Measurements from ENCODE around the gene STX1B.
"Not testable (repeated sequence)": the region's sequence is repeated elsewhere in the genome, so short reads cannot be mapped to it uniquely, and the experiment has no call there.

The STX1B gene

GRCh38 chr16:31010585-31011325, at the start of gene STX1B:
STX1B (minus strand) TSS chr16:31010638; CDS start chr16:31010396, 242 bp downstream.
- in situ Hi-C loops (cut with MboI; ENCODE audit: low sequenced_read_pairs): no loop called here

- in situ Hi-C loops (cut with MboI; ENCODE audit: low sequenced_read_pairs): no loop called here
Measured at GRCh38 chr16:31055613-31056012, 45.2 kb upstream of the STX1B start.

- in situ Hi-C loops (cut with MboI; ENCODE audit: low sequenced_read_pairs): no loop called here
Measured at GRCh38 chr16:31052114-31052513, 41.7 kb upstream of the STX1B start.

DNA sequence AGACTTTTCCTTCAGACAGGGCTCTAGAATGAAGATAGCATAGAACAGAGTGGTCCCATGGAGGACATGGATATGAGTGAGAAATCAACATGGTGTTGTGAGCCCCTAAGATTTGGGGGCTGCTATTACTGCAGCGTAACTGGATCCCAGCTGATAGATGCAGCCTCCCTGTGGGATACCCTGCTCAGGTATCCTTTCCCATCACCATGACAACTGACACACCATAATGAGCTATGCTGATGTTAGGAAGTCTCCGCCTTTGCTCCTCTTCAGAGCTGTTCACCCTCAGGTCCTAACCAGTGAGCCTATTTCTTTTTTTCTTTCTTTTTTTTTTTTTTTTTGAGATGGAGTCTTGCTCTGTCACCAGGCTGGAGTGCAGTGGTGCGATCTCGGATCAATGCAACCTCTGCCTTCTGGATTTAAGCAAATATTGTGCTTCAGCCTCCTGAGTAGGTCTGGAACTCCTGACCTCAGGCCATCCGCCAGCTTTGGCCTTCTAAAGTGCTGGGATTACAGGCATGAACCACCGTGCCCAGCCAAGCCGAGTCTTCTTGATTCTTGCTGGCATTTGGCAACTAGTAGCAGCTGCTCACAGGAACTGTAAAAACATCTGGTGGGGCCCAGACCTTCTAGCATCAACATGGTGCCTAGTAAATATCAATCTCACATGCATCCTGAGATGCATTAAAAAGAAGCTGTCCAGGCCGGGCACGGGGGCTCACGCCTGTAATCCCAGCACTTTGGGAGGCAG, 40.0 kb upstream of the STX1B start:
- in situ Hi-C loops (cut with MboI; ENCODE audit: low sequenced_read_pairs): no loop called here

- in situ Hi-C loops (cut with MboI; ENCODE audit: low sequenced_read_pairs): no loop called here
Measured at GRCh38 chr16:31043898-31044481, 33.6 kb upstream of the STX1B start.

DNA sequence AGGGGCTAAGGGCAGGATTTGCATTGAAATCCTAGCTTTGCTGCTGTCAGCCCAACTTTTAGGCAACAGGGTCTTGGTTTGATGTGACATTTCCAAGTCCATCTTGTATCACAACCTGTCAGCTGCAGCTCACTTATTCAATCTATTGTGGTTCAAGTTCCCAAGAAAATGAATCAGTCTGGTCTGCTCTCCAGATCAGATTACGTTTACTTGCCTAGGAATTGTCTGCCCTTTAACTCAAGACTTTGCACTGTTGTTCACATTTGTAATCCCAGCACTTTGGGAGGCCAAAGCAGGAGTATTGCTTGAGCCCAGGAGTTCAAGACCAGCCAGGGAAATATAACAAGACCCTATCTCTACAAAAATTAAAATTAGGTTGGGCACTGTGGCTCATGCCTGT, 32.9 kb upstream of the STX1B start:
- in situ Hi-C loops (cut with MboI; ENCODE audit: low sequenced_read_pairs): no loop called here

DNA sequence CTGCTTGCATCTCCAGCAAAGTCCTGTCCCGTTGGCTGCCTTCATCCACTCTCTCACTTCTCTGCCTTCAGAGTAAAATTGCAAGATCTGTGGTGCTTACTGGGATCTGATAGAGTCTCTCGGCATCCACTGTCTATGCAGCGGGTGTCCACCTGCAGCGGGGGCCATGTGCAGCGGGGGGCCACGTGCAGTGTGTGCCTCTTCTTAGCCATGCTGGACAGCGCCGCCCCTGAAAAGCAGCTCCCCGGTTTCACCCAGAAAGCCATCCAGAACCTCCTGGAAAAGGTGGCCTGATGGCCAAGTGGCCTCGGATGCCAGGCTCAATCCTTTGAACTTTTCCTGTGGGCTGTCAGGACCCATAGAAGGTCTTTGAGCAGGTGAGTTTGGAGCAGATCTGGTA, 32.4 kb upstream of the STX1B start:
- in situ Hi-C loops (cut with MboI; ENCODE audit: low sequenced_read_pairs): no loop called here

GRCh38 chr16:31038993-31039392, 28.6 kb upstream of the STX1B start:
- in situ Hi-C loops (cut with MboI; ENCODE audit: low sequenced_read_pairs): no loop called here

GRCh38 chr16:31036691-31037090, 26.3 kb upstream of the STX1B start:
- in situ Hi-C loops (cut with MboI; ENCODE audit: low sequenced_read_pairs): no loop called here

DNA sequence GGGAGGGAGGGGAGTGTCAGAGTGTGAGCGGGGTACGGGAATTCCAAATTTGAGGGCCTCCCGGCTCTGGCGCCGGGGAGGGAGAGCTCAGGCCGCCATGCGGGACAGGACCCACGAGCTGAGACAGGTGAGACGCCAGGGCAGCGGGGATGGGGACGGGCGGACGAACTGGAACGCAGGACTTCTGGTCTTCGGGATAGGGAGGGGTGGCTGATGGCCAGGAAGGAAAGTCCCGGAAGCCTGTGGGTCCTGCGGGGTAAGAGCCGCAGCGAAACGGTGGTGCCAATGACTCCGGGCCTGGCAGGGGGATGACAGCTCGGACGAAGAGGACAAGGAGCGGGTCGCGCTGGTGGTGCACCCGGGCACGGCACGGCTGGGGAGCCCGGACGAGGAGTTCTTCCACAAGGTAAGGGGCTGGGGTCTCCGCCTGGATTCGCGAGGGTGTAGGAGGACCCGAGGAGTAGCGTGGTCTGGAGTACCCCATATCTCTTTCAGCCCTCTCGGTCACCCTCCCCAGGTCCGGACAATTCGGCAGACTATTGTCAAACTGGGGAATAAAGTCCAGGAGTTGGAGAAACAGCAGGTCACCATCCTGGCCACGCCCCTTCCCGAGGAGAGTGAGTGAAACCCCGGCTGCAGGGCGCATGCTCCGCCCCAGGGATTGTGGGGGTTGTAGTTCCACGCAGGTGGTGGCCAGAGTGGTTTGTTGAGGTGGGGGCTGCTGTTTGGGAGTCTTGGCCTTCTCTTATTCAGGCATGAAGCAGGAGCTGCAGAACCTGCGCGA, 23.5 kb upstream of the STX1B start:
- in situ Hi-C loops (cut with MboI; ENCODE audit: low sequenced_read_pairs): no loop called here

- in situ Hi-C loops (cut with MboI; ENCODE audit: low sequenced_read_pairs): no loop called here
Measured at GRCh38 chr16:31032736-31033708, 22.6 kb upstream of the STX1B start, which contains the start of gene STX4. STX4 (plus strand) TSS chr16:31033558; CDS start chr16:31033806, 248 bp downstream.

DNA sequence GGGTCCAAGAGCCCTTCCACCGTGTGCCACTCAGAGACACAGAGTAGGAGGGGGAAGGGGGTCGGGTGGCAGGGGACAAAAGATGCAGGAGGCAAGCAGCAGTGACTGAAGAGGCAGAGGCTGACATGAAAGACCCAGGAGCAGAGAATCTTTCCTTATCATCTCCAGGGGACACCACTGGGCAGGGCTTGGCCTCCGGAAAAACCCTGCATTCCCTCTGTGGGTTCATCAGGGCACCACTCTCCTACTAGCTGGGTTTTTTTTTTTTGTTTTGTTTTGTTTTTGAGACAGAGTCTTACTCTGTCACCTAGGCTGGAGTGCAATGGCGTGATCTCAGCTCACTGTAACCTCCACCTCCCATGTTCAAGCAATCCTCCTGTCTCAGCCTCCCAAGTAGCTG, 20.8 kb upstream of the STX1B start:
- in situ Hi-C loops (cut with MboI; ENCODE audit: low sequenced_read_pairs): no loop called here

DNA sequence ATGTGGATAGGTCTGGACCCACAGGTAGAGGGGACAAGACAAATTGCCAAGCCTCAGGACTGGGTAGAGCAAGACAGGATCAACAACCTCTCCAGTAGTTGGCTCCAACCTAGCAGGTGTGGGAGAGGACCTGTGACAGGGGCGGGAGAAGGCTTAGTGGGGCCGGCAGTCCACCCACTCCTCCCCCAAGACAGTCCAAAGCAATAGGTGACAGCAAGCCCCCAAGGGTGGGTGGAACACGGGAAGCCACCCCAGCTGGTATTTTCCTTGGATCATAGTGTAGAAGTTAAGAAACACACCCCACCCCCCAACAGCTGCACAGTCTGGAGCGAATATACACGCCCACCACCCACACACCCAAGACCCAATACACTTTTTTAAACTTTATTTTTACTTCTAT, 18.8 kb upstream of the STX1B start:
- in situ Hi-C loops (cut with MboI; ENCODE audit: low sequenced_read_pairs): no loop called here

DNA sequence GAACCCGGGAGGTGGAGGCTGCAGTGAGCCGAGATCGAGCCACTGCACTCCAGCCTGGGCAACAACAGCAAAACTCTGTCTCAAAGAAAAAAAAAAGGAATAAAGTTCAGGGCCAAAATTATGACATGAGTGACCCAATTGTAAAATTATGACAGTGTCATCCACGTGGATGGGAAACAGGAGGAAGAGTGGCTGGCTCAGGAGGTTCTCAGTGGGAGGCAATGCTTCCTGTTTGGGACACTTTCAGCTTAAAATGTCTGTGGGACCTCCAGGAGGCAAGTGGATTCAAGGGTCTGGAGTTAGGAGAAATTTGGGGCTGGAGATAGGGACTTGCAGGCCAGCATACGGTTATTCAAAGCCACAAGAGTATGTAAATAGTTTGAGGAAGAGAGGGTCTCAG, 14.9 kb upstream of the STX1B start:
- in situ Hi-C loops (cut with MboI; ENCODE audit: low sequenced_read_pairs): no loop called here

- in situ Hi-C loops (cut with MboI; ENCODE audit: low sequenced_read_pairs): no loop called here
Measured at GRCh38 chr16:31023627-31024226, 13.3 kb upstream of the STX1B start.

- in situ Hi-C loops (cut with MboI; ENCODE audit: low sequenced_read_pairs): no loop called here
Measured at GRCh38 chr16:31023252-31023602, 12.8 kb upstream of the STX1B start.

DNA sequence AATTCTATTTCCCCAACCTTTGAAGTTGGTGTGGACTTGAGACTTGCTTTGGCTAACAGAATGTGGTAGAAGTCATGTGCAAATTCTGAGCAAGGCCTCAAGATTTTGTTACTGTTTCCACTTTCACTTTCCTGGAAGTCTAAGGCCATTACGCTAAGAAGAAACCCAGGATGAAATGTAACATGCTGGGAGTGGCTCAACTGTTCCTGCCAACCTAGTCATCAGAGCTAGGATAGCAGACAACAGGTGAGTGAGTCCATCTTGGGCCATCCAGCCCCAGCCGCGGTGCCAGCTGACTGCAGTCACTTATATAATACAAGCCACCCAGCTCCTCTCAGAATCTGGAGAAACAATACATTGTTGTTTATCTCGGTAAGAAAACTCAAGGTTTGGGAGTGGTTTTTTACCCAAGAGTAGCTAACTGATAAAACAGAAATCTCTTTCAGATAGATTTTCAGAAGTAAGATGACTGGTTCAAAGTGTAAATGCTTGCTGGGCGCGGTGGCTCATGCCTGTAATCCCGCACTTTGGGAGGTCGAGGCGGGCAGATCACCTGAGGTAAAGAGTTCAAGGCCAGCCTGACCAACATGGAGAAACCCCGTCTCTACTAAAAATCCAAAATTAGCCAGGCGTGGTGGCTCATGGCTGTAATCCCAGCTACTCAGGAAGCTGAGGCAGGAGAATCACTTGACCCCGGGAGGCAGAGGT, 12.3 kb upstream of the STX1B start:
- in situ Hi-C loops (cut with MboI; ENCODE audit: low sequenced_read_pairs): no loop called here

DNA sequence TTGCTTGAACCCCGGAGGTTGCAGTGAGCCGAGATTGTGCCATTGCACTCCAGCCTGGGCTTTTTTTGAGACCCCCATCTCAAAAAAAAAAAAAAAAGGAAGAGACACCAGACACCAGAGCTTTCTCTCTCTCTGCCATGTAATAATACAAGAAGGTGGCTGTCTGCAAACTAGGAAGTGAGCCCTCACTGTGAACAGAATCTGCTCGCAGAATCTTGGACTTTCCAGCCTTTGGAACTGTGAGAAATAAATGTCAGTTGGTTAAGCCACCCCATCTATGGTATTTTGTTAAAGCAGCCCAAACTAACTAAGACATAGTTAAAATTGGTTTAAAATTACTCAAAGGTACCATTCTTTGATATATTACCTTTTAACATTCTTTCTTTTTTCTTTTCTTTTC, 10.1 kb upstream of the STX1B start:
- in situ Hi-C loops (cut with MboI; ENCODE audit: low sequenced_read_pairs): no loop called here

DNA sequence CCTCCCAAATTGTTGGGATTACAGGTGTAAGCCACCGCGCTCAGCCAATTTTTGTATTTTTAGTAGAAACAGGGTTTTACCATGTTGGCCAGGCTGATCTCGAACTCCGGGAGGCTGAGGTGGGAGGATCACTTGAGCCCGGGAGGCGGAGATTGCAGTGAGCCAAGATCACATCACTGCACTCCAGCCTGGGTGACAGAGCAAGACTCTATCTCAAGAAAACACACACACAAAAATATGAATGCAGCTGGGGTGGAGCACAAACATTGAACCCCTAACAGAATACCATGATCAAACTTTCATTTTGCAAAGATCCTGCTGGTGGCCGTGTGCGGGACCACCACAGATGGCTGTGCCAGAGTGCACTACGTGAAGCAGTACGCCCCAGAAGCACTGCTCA, 7.3 kb upstream of the STX1B start:
- in situ Hi-C loops (cut with MboI; ENCODE audit: low sequenced_read_pairs): not testable (repeated sequence)

Data from HL-60/S4 treated with phorbol 12-myristate 13-acetate at 8.2 ng/mL for 4 days and 3 days (cell line).